Measurements from ENCODE around the gene NMNAT2.

NMNAT2 gene

DNA sequence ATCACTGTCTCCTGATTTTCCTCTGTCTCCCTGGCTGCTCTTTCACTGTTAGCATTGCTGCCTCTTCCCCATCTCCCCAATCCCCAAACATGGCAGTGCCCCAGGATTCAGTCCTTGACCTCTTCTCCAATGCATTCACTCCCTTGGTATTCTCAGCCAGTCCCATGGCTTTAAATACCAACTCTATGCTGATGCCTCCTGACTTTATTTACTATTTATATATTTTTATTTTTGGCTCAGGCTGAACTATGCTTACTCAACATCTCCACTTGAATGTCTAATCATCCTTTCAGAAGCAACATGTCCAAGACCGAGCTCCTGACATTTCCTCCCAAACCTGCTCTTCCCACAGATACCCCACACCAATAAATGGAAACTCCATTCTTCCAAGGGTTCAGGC, 26.3 kb downstream of the NMNAT2 start:
- TF ChIP-seq TEAD4 (IDR thresholded peaks at IDR 0.05) (no peak), EGR1 (IDR thresholded peaks at IDR 0.05) (no peak), YY1 (IDR thresholded peaks at IDR 0.05; ENCODE audit: low read depth) (no peak), FOXM1 (IDR thresholded peaks at IDR 0.05; ENCODE audit: borderline replicate concordance, low read depth) (no peak), CREB1 (IDR thresholded peaks at IDR 0.05; ENCODE audit: low read depth) (no peak), TAF1 (IDR thresholded peaks at IDR 0.05; ENCODE audit: low read depth) (no peak), RAD21 (IDR thresholded peaks at IDR 0.05; ENCODE audit: low read depth) (no peak), TCF12 (IDR thresholded peaks at IDR 0.05; ENCODE audit: low read depth) (no peak), CEBPB (IDR thresholded peaks at IDR 0.05) (no peak), EP300 (IDR thresholded peaks at IDR 0.05; ENCODE audit: borderline replicate concordance) (no peak), ZBTB7A (IDR thresholded peaks at IDR 0.05; ENCODE audit: low read depth) (no peak), NFIC (IDR thresholded peaks at IDR 0.05) (no peak)
- TF ChIP-seq, protein P1, sequence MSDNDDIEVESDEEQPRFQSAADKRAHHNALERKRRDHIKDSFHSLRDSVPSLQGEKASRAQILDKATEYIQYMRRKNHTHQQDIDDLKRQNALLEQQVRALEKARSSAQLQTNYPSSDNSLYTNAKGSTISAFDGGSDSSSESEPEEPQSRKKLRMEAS (IDR thresholded peaks at IDR 0.05): no peak
- TF ChIP-seq, protein P2, sequence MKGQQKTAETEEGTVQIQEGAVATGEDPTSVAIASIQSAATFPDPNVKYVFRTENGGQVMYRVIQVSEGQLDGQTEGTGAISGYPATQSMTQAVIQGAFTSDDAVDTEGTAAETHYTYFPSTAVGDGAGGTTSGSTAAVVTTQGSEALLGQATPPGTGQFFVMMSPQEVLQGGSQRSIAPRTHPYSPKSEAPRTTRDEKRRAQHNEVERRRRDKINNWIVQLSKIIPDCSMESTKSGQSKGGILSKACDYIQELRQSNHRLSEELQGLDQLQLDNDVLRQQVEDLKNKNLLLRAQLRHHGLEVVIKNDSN (IDR thresholded peaks at IDR 0.05): no peak
- TF ChIP-seq, protein P3, sequence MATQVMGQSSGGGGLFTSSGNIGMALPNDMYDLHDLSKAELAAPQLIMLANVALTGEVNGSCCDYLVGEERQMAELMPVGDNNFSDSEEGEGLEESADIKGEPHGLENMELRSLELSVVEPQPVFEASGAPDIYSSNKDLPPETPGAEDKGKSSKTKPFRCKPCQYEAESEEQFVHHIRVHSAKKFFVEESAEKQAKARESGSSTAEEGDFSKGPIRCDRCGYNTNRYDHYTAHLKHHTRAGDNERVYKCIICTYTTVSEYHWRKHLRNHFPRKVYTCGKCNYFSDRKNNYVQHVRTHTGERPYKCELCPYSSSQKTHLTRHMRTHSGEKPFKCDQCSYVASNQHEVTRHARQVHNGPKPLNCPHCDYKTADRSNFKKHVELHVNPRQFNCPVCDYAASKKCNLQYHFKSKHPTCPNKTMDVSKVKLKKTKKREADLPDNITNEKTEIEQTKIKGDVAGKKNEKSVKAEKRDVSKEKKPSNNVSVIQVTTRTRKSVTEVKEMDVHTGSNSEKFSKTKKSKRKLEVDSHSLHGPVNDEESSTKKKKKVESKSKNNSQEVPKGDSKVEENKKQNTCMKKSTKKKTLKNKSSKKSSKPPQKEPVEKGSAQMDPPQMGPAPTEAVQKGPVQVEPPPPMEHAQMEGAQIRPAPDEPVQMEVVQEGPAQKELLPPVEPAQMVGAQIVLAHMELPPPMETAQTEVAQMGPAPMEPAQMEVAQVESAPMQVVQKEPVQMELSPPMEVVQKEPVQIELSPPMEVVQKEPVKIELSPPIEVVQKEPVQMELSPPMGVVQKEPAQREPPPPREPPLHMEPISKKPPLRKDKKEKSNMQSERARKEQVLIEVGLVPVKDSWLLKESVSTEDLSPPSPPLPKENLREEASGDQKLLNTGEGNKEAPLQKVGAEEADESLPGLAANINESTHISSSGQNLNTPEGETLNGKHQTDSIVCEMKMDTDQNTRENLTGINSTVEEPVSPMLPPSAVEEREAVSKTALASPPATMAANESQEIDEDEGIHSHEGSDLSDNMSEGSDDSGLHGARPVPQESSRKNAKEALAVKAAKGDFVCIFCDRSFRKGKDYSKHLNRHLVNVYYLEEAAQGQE (IDR thresholded peaks at IDR 0.05; ENCODE audit: low read depth): no peak

DNA sequence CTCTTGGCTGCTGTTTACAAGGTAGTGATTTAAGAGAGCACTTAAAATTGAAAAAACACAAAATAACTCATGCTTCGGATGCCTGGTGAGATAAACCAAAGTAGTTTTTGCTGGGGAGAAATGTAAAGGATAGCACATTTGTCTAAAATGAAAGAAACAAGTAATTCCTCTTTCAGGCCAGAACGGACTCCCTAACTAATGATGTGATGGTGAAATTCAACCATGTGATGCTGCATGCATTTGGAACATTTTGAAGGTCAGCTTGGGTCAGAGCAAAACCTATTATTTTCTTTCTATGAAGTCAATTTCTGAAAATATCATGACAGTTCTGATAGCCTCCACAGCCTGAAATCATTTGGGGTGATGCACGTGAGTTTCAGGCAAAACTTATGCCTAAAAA, 27.6 kb downstream of the NMNAT2 start:
- no peak for TF ChIP-seq FOXM1 (IDR thresholded peaks at IDR 0.05; ENCODE audit: borderline replicate concordance, low read depth)
- no peak for TF ChIP-seq EP300 (IDR thresholded peaks at IDR 0.05; ENCODE audit: borderline replicate concordance)
- TF ChIP-seq, protein P1 (IDR thresholded peaks at IDR 0.05): no peak
- no peak for TF ChIP-seq CREB1 (IDR thresholded peaks at IDR 0.05; ENCODE audit: low read depth)
- no peak for TF ChIP-seq TAF1 (IDR thresholded peaks at IDR 0.05; ENCODE audit: low read depth)
- TF ChIP-seq TCF12 (IDR thresholded peaks at IDR 0.05; ENCODE audit: low read depth): no peak
- TF ChIP-seq, protein P3 (IDR thresholded peaks at IDR 0.05; ENCODE audit: low read depth): no peak
- no peak for TF ChIP-seq CEBPB (IDR thresholded peaks at IDR 0.05)
- TF ChIP-seq YY1 (IDR thresholded peaks at IDR 0.05; ENCODE audit: low read depth): no peak
- TF ChIP-seq ZBTB7A (IDR thresholded peaks at IDR 0.05; ENCODE audit: low read depth): no peak
- no peak for TF ChIP-seq TEAD4 (IDR thresholded peaks at IDR 0.05)

DNA sequence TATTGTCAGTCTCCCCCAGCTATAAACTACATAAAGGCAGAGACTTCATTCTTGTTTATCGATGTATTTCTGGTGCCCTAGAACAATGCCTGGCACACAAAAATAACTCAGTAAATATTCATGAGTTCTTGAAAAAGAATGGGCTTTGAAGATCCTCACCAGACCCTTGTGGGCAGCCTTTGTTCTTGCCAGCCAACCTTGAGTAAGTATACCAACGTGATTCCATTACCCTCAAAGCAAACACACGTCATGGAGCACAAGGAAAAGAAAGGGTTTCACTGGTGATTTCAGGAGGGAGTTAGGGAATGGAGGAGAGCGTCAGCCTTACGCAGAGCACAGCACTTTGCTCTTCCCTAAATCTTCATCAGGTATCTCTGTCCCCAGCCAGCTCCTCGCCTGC, 29.4 kb downstream of the NMNAT2 start:
- TF ChIP-seq YY1 (IDR thresholded peaks at IDR 0.05; ENCODE audit: low read depth) (no peak), TCF12 (IDR thresholded peaks at IDR 0.05; ENCODE audit: low read depth) (no peak)
- TF ChIP-seq, protein P3 (IDR thresholded peaks at IDR 0.05; ENCODE audit: low read depth): no peak

DNA sequence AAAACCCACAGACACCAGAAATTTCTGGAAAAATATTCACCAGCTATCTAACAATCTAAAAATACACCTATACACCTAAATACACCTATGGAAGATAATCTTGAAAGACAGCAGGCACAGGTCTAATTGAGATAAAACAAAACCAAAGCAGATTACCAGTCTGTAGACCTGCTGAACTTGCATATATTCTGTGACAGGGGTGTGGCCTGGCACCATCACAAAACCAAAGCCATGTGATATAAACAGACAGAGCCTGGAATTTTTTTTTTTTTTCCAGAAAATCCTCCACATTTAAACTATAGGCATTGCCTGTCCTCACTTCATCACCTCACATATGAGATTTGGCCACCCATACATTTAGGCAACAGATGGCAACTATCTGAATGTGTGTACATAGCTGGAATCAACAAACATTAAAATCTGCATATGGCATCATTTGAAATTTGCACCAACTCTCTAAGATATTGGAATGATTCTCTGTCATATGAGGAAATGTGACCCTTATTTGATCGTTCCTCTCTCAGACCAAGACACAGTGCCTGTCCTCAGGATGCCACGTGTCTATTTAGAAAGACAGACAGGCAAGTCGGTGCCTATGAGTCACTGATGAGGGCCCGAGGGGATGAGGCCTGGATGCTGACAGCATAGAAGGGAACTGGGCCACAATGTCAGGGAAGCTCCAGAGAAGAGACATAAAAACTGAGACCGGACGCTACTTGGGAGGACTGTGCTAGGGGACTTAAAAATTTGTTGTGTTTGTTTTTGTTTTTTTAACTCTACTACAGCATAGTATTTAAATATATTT, 32.6 kb downstream of the NMNAT2 start:
- TF ChIP-seq TAF1 (IDR thresholded peaks at IDR 0.05; ENCODE audit: low read depth) (no peak), ZBTB7A (IDR thresholded peaks at IDR 0.05; ENCODE audit: low read depth) (no peak), TEAD4 (IDR thresholded peaks at IDR 0.05) (no peak), CEBPB (IDR thresholded peaks at IDR 0.05) (no peak), YY1 (IDR thresholded peaks at IDR 0.05; ENCODE audit: low read depth) (no peak), CREB1 (IDR thresholded peaks at IDR 0.05; ENCODE audit: low read depth) (no peak), EGR1 (IDR thresholded peaks at IDR 0.05) (no peak), TCF12 (IDR thresholded peaks at IDR 0.05; ENCODE audit: low read depth) (no peak)
- TF ChIP-seq, protein P2 (IDR thresholded peaks at IDR 0.05): no peak

Measured in Ishikawa (cell line).